SIG-M5 treated with dmso at 0.1 percent for 504 hours (cell line): Measurements from ENCODE around the gene METTL25.

Experiments
- DNase-seq: peaks from one replicate; lab custom pipeline; 2025; ENCODE audit not compliant: unreplicated experiment; lab: John Stamatoyannopoulos, UW

The METTL25 gene

DNA sequence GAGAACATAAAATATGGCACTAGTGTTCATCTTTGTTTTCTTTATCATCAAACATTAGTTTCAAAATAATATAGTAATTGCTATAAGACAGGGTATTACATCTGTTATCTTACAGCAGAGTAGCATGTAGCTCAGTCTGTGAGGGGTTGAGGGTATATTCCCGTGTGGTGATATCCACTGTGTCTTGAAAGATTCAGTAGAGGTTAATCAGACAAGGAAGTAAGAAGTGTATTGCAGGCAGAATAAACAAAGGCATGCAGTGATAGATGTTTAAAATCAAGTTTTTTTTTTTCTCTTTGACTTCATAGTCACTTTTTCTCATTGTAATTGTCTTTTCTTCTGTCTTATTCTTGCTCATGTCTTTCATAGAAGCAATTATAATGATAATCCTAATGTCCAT, 48.3 kb downstream of the METTL25 start:
- DNase-seq: no peak

DNA sequence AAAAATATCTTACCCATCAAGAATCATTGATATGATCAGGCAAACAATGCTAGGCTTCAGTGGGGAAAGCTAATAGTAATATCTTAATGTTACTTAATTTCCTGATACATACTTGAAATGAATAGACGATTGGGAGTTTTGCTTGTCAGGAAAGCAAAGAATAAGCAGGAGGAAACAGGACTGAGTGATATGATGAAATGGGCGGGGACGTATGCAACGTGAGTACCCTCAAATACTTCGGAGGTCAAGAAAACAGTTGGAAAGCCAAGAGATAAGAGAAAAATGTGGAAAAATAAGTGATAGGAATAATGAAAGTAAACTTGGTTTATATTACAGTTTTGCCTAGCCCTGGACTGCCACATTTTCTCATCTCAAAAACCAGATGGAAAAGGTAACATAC, 49.2 kb downstream of the METTL25 start:
- no peak for DNase-seq

DNA sequence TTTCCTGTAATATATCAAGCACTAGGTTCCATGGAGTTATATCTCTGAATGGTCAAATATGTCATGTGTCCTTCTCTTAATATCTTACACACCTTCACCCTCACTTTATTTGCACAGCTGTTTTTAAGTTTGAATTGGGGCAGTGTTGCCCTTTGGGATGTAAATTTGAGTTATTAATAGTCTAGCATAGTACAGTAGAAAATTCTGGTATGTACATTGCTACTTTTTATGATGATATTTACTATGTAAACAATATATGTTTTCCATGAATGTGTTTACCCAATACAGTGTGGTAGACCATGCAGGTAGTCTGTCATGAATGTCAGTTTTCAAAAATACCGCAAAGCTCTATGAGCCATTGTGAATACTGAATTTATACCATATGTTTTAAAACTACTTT, 50.5 kb downstream of the METTL25 start:
- DNase-seq: no peak

DNA sequence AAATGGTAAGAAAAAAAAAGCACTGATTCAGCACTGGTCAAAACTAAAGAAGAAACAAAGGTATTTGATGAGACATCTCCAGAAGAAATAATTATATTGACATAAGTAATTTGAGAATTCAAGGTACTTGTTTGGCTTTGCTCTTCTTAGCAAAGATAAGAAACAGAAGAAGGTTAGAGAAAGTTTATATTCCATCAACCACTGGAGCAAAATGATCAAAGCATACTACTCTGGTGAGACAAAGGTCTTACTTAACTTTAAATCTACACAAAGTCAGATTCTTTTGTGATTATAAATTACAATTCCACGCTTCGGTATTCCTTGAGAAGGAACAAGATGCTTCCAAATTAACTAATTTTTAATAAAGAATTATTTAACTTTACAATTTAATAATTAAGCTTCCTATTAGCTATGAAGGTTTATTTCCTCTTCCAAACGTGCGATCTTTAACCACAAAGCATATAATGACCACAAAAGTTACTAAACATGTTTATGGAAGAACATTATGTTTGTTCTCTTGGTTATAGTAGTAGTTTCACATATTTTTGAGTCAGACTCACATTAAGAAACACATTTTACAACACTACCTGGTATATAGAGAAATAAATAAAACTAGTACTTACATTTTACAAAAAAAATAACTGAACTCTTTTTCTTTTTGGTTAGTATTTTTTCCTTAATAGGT, 53.4 kb downstream of the METTL25 start:
- DNase-seq: no peak

DNA sequence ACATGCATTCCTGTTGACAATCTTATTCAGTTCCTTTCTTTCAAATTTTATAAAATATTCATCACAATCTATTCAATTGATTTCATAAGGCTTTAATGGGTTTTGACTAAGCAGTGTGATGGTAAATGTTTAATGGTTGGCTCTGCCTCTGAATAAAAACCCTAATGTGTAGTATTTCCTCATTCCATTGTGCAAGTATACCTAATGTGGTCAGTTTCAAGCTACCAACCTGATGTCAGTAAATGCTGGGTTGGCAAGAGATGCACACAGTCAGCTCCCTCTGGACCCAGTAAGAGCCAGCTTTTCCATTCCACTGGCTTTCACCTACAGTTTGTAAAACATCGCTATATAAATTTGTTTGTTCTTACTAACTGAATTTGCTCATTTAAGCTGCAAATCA, 53.9 kb downstream of the METTL25 start:
- no peak for DNase-seq

DNA sequence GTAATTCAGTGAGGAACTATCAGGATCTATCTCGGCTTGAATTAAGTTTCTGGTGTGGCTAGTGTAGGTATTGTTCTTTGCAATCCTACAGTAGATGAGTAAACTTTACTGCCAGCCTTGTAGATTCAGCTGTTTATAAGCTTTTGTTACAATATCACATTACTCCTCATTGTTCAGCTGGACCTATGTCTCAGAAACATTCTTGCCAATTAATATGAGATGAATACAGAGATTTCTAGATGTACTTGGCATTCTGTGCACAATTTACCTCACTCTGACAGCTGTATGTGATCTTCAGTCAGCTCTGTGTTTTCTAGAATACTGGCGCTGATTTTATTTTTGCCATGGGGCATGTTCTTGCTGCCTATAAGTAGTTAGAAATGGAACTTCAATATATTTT, 55.7 kb downstream of the METTL25 start:
- no peak for DNase-seq

DNA sequence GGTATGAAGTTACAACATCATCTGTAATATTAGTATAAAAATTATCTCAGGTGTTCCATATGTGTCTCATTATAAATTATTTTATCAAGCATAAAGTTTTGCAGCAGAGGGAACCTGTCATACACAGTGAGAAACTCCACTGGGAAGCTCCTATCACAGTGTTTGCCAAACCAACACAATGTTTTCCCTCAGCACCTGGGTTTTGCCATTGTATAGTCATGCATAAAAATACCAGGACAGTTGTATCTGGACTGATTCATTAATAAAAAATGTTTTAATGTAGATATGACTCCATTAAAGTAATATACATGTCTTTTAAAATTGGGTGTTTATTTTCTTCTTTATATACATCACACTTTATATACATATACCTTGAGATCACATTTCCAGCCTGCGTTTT, 56.6 kb downstream of the METTL25 start:
- no peak for DNase-seq

DNA sequence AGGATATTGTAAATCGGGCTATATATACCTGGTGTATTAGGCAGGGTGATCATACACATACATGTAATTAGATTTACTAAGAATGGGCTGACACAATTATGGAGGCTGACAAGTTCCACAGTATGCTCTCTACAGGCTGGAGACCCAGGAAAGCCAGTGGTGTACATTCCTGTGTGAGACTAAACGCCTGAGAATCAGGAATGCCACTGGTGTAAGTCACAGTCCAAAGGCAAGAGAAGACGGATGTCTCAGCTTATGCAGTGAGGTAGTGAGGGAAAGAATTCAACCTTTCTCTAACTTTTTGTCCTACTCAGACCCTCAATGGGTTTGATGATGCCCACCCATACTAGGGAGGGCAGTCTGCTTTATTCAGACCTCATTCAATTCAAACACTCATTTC, 57.1 kb downstream of the METTL25 start:
- DNase-seq: no peak

DNA sequence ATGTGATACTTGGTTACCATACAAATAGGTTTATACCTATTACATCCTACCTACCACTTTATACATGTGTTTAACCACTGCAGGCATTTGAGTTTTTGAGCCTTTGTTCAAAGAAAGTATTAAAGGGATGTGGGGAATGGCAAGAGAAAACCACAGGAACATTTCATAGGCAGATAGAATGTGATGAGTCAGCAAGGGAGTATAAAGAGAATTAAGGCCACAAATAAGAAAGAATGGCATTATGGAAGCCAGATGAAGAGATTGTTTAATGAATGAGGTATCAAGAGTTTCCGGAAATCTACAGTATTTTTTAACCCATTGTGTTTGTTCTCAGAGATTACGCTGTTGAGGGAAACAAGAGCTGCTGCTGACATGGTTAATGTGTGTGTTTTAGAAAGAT, 66.9 kb downstream of the METTL25 start:
- DNase-seq: no peak

DNA sequence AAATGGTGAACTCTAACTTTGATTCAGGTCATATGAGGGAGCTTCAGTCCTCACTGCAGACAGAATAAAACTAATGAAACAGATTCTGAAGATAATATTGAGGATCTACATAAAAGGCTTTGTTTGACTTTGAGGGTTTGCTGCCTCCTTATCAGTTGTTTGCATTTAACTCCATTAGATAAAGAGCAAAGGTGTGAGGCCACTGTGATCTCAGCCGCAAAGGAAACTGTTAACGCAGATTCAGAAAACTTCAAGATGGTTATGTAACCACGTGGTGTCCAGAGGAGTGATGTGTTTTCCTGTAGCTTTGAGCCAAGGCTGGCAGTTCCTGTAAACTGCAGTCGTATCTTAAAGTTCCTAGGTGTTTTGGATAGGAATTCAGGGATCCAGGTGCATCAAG, 67.8 kb downstream of the METTL25 start:
- DNase-seq: no peak

DNA sequence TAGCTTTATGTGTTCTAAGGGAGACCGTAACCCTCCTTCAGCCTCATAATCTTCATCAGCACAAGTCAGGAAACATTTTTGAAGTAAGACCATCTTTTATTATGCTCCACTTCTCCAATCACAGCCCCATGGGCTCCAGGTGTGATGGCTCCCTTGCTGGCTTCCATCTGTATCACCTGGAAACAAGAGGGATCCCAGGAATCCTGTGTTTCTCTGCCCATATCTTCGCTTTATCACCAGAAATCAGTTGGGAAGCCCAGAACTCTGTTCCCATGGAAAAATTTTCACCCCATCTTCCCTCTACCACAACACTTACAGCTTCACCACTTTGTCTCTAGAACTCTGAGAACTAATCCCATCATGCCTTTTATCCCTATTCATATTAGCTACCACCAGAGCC, 68.3 kb downstream of the METTL25 start:
- DNase-seq: no peak

DNA sequence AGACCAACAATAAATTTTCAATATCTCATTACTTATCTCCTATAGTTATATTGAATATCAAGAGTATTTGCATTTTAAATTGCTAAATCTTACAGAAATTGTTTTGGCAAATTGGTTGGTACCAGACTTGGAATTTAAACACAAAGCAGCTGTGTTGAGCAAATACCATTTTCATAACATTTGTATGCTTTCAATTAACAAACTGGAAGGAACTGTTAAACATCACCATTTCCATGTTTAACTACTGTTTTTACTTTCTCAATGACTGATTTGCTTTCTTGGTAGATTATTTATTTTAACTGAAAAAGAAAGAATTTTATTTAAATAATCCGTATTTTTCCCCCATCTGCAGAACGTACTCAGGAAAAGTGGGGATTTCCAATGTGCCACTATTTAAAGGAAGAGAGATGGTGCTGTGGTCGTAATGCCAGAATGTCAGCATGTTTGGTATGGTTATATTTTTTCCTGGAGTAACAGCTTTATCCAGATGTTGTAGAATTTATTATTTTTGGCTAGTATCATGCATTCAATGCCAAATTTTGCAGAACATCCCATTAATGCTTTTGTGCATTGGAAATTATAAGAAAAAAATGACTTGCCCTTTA, 72.3 kb downstream of the METTL25 start:
- no peak for DNase-seq

DNA sequence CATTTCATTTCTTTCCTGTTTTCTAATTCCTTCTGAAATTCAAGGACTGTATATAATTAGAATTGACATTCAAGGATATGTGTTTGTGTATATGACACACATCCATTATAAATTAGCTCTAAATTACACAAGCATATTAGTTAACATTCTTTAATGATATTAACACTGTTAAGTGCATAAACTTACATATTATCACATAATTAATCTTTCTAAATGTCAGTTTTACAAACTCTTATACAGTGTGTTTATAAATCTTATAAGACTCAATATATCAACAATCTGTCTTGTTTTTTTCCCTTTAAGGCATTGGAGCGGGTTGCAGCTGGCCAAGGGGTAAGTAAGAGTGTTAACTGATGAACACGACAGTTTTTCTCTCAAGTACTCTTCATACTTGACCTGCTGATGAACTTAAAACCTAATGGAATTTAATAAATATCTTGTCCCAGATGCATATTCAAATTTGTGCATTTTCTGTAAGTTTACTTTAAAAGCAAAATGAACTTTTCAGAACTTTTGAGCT, 76.1 kb downstream of the METTL25 start:
- DNase-seq: no peak

DNA sequence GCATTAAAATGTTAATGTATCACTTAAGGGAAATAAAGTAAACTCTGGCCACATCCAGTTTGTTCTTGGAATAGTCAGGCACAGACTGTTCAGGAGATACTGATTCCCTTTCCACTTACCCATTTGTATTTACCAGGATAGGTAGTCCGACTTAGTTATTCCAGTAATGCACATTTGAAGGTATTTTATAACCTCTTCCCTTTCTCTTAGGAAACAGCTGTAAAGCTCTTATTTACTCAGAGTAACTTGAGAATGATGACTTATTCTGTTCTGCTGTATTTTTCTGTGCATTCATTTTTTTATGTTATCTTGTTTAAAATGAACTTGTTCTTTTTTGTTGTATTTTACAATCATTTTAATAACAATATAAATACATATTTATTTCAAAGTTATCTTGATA, 78.0 kb downstream of the METTL25 start:
- no peak for DNase-seq

DNA sequence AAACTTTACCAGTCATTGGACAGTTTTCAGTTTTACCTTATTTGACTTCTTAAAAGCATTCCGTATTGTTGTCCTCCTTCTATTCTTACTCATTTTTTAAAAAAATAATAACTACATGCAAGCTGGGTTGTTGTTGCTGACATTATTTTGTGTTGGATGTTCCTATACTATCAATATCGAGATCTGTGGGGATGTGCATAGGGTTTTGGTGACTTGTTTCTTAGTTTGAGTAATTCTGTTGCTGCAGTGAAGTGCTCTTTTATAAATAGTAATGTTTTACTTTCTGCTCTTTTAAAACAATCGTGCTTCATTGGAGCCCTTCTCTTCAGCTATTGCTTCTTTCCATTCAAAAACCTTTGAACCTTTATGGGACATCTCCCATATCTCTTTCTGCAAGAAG, 79.4 kb downstream of the METTL25 start:
- no peak for DNase-seq

DNA sequence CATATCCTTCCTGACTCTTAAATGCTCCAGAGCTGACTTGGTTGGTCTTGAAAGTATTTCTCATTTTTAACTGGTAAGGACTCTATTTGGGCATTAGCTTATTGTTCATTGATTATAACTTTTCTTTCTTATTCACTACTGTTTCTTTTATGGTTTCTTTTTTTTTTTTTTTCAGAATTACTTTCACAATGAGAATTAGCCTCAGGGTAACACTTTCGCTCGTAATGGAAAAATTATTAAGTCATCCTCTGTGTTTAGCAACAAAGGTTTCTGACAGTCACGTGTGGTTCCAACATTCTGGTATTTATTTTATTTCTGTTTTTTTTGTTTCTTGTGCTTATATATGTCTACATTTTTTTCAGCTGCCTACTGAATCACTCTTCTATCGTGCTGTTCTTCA, 80.0 kb downstream of the METTL25 start:
- DNase-seq: no peak

DNA sequence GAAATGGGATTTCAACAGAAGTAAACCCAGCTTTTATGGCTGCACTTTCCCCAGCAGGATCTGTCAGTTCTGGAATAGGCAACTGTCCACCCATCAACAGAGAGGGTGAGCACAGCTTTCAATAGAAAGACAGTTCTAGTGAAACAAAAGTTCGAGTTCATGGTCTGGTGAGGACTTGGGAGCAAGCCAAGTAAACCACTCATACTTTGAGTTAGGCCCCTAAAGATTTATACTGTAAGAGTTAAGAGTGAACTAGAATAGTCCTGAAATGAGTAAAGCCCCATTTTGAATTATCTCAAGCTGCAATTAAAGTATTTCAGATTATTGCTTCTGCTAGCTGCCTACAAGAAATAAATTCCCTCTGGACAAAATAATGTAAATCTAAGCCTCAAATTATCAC, 82.6 kb downstream of the METTL25 start:
- no peak for DNase-seq

DNA sequence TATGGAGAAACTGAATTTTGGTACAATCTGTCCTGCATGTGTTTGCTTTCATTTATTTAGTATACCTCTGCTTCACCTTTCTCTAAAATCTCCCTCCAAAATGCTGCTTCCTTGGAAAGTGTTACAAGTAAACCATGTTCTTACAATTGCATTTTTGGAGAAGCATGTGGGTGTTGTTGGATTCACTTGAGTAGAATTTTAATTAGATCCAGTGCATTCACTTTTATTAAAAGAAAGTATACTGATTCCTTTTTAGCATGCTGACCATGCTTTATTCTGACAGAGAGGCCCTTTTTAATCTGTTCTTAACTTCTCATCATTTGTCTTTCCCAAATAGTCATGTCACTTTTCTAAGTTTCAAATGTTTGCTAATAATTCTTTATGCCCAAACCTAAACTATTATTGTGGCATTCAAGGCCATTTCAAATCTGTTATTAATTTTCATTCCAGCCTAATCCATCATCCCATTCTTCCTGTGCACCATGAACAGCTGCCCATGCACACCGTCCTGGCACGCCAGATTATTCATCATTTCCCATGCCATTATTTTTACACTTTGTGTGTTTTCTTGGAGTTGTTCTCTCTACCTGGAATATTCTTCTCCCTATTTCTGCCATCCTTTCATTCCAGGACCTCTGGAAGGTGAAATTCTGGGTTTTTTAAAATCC, 90.7 kb downstream of the METTL25 start:
- DNase-seq: no peak

DNA sequence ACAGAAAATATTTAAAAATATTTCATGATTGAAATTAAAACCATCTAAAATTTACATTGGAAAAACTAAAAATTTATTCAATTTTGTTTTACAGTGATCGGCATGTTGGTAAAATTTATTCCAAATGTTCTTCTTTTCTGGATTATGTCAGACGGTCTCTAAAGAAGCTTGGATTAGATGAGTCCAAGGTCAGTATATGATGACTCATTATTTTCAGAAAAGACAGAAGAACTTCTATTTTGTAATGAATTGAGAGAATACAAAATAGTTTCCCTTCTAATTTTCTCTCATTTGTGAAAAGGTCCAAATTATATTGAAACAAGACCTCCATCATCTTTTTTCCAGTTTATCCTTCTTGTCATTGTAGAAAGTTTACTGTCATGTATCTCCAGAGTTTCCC, 98.3 kb downstream of the METTL25 start:
- no peak for DNase-seq

DNA sequence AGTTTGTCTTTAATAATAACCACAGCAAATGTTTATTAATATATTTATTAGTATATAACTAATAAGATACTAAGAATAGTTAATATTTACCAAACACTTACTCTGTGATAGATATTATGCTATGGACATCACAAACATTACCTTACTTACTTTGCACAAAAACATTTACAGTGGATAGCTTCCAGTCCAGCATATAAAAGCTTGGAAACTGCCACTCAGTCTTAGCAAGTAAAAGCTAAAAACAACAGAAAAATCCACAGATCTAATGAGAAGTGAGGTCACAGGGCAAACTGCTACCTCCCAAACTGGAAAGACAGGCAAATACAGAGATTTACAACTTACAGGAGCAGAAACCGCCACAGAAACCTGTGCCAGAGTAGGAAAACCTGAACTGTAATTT, 99.8 kb downstream of the METTL25 start:
- no peak for DNase-seq

DNA sequence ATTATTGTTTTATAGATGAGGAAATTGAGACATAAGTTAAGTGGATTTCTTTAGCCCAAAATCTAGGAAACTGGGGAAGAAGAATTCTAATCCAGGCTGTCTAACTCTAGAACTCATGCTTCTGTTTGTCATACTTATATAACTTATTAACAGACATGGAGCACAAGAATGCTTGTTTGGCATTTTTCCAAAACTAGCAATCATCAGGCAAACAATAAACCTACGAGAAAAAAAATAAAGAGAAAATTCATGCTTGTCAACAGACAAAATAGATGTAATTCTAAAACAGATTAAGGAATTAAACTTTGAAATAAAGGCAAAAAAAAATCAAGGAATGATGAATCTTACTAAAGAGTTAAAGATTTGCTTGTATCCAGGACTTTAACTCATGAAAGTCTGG, 103.1 kb downstream of the METTL25 start:
- no peak for DNase-seq

DNA sequence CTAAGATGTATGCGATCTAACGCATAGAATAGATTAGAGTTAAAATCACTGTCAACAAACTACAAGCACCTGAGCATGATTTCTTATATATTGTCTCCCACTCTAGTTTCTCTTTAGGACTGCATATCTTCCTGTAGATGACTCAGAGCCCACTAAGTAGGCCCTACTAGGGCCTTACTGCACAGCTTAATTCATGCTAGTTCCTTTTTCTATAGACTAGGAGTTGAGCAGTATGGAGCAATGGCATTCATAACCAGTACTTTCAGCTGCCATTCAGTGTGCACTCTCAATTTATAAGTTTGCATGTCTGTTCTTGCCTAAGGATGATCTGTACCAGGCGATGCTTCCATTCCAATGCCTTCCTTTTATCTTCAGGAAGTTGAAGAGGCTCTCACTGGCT, 103.5 kb downstream of the METTL25 start:
- peak; percentile 85 for DNase-seq
